ENCODE measurements around the gene OTOP1.

DNA sequence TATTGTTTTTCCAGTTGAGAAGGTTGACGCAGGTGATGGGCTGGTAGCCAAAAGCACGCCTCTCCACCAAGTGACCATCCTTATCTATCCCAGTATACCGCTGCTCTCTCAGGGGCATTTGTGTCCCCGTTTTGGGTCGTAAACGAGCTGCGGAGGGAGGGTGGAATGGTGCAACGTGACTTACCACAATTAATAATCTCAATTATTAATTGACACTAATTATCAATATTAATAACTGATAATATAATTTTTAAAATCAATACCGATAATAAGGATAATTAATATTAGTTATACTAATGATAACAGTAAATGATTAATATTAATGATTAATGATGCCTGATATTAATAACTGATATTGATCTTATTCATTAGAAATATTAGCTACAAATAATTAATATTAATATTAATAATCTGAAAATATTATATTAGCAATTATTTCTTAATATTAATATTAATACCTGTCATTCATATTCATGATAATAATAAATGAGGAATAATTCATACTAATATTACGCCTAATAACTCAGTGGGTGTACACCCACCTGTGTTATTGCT lies 56.1 kb downstream of the OTOP1 start:
- TF ChIP-seq, protein P1, sequence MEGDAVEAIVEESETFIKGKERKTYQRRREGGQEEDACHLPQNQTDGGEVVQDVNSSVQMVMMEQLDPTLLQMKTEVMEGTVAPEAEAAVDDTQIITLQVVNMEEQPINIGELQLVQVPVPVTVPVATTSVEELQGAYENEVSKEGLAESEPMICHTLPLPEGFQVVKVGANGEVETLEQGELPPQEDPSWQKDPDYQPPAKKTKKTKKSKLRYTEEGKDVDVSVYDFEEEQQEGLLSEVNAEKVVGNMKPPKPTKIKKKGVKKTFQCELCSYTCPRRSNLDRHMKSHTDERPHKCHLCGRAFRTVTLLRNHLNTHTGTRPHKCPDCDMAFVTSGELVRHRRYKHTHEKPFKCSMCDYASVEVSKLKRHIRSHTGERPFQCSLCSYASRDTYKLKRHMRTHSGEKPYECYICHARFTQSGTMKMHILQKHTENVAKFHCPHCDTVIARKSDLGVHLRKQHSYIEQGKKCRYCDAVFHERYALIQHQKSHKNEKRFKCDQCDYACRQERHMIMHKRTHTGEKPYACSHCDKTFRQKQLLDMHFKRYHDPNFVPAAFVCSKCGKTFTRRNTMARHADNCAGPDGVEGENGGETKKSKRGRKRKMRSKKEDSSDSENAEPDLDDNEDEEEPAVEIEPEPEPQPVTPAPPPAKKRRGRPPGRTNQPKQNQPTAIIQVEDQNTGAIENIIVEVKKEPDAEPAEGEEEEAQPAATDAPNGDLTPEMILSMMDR (IDR thresholded peaks at IDR 0.05), result no peak
- TF ChIP-seq EZH2phosphoT487 (IDR thresholded peaks at IDR 0.05) (no peak), EZH2 (IDR thresholded peaks at IDR 0.05) (no peak)
